Measurements from ENCODE around the gene MAG. TPM values are rescaled to one million over a fixed set of nuclear protein-coding genes. Genes with fewer than 3 reads are reported as not detected.

Gene MAG
- polyA plus RNA-seq, 1 experiment: not detected

- CTCF ChIA-PET: interaction anchor here (0.6 to 4.2 kb wide), 25 partner anchors 9 to 361 kb away, joined by 3 to 36 read pairs (median 4); partner anchors contain the start of gene HAUS5
- H3K4me3 ChIP-seq (ENCODE audit: low read depth, low read length): no peak overlapping the region
- peak; percentile 3 for DNase-seq (ENCODE audit: low read depth)
- H3K27me3 ChIP-seq (ENCODE audit: control insufficient read depth, insufficient read depth, low read length): peaks cover 2% of the 10 kb centered on the region; the same call in 1 of the 2 replicates
- TF ChIP-seq, protein P1, sequence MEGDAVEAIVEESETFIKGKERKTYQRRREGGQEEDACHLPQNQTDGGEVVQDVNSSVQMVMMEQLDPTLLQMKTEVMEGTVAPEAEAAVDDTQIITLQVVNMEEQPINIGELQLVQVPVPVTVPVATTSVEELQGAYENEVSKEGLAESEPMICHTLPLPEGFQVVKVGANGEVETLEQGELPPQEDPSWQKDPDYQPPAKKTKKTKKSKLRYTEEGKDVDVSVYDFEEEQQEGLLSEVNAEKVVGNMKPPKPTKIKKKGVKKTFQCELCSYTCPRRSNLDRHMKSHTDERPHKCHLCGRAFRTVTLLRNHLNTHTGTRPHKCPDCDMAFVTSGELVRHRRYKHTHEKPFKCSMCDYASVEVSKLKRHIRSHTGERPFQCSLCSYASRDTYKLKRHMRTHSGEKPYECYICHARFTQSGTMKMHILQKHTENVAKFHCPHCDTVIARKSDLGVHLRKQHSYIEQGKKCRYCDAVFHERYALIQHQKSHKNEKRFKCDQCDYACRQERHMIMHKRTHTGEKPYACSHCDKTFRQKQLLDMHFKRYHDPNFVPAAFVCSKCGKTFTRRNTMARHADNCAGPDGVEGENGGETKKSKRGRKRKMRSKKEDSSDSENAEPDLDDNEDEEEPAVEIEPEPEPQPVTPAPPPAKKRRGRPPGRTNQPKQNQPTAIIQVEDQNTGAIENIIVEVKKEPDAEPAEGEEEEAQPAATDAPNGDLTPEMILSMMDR (IDR thresholded peaks at IDR 0.05; ENCODE audit: insufficient read depth, low read depth, low read length): peak; percentile 80
- H3K36me3 ChIP-seq (ENCODE audit: control insufficient read depth, insufficient read depth, low read length): no peaks in the 10 kb centered on the region
- POLR2A ChIA-PET: no interaction called here
These were observed 60.7 kb downstream of the MAG start for GRCh38 chr19:35352448-35353304.

GRCh38 chr19:35353635-35354034 lies 61.7 kb downstream of the MAG start:
- H3K36me3 ChIP-seq (ENCODE audit: control insufficient read depth, insufficient read depth, low read length): no peaks in the 10 kb centered on the region
- CTCF ChIA-PET: interaction anchor here (0.7 to 4.2 kb wide), 18 partner anchors 8 to 360 kb away, joined by 3 to 36 read pairs (median 4); no protein-coding TSS in a partner anchor
- TF ChIP-seq, protein P1 (IDR thresholded peaks at IDR 0.05; ENCODE audit: insufficient read depth, low read depth, low read length): no peak
- no peak overlapping the region for H3K4me3 ChIP-seq (ENCODE audit: low read depth, low read length)
- DNase-seq (ENCODE audit: low read depth): no peak
- peaks cover 2% of the 10 kb centered on the region; the same call in 1 of the 2 replicates for H3K27me3 ChIP-seq (ENCODE audit: control insufficient read depth, insufficient read depth, low read length)
- POLR2A ChIA-PET: no interaction called here

DNA sequence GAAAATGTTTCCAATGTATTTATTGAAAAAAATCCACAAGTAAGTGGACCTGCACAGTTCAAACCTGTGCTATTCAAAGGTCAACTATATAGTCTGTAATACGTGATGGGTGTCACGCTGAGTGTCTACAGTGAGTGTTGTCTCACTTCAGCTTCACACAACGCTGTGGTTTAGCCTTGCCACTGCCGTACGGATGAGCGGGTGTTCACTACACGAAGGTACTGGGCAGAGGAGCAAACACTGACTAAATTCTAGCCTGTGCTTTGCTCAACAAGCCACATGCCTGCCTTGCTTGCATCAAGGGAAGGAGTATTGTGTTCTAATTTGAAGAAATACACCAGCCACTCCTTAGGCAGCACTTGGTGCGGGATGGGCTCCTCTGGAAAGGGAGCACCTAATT lies 62.9 kb downstream of the MAG start:
- Histone ChIP-seq H3K36me3 (ENCODE audit: control insufficient read depth, insufficient read depth, low read length) (no peaks in the 10 kb centered on the region), H3K27me3 (ENCODE audit: control insufficient read depth, insufficient read depth, low read length) (peaks cover 2% of the 10 kb centered on the region; the same call in 1 of the 2 replicates), H3K4me3 (ENCODE audit: low read depth, low read length) (no peak overlapping the region)
- ChIA-PET CTCF (interaction anchor here (0.6 to 4.2 kb wide), 4 partner anchors 10 to 465 kb away, joined by 4 to 36 read pairs (median 11); no protein-coding TSS in a partner anchor), POLR2A (no interaction called here)
- TF ChIP-seq, protein P1 (IDR thresholded peaks at IDR 0.05; ENCODE audit: insufficient read depth, low read depth, low read length): no peak
- no peak for DNase-seq (ENCODE audit: low read depth)

GRCh38 chr19:35355791-35356460 lies 64.0 kb downstream of the MAG start:
- Histone ChIP-seq H3K4me3 (ENCODE audit: low read depth, low read length) (no peak overlapping the region), H3K27me3 (ENCODE audit: control insufficient read depth, insufficient read depth, low read length) (peaks cover 2% of the 10 kb centered on the region; the same call in 1 of the 2 replicates), H3K36me3 (ENCODE audit: control insufficient read depth, insufficient read depth, low read length) (no peaks in the 10 kb centered on the region)
- TF ChIP-seq, protein P1 (IDR thresholded peaks at IDR 0.05; ENCODE audit: insufficient read depth, low read depth, low read length): no peak
- DNase-seq (ENCODE audit: low read depth): no peak
- ChIA-PET POLR2A (no interaction called here), CTCF (interaction anchor here (4.2 kb wide), 1 partner anchor 140 kb away, joined by 36 read pairs; no protein-coding TSS in a partner anchor)
